ENCODE measurements around the gene UBASH3A.

DNA sequence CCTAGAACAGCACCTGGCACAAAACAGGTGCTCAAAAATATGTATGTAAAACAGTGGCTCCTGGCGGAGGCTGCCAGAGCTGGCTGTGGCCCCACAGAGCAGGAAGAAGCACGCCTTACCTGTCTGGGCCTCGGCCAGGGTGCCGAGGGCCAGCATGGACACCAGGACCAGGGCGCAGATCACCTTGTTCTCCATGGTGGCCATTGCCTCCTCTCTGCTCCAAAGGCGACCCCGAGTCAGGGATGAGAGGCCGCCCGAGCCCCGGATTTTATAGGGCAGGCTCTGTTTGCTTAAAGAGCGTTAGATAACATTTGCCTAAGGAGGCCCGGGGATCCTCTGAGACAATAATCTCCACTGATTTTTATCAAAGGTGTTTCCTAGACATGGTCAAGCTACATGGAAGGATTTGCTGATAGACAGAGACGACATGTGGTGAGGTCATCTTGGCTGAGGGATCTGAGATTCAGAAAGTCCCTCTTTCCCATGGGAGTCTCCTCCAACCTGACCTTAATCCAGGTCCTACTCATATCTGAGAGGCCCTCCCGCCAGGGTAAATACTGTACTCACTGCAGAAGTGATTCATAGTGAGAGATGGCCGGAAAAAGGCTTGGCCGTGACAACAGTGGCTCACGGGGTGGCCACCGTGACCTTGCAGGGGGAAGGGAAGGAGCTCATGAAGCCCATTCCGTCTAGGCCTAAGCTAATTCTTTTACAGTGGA is 37.3 kb upstream of the UBASH3A start, which contains the start of gene TFF1:
- TF ChIP-seq, protein P1, sequence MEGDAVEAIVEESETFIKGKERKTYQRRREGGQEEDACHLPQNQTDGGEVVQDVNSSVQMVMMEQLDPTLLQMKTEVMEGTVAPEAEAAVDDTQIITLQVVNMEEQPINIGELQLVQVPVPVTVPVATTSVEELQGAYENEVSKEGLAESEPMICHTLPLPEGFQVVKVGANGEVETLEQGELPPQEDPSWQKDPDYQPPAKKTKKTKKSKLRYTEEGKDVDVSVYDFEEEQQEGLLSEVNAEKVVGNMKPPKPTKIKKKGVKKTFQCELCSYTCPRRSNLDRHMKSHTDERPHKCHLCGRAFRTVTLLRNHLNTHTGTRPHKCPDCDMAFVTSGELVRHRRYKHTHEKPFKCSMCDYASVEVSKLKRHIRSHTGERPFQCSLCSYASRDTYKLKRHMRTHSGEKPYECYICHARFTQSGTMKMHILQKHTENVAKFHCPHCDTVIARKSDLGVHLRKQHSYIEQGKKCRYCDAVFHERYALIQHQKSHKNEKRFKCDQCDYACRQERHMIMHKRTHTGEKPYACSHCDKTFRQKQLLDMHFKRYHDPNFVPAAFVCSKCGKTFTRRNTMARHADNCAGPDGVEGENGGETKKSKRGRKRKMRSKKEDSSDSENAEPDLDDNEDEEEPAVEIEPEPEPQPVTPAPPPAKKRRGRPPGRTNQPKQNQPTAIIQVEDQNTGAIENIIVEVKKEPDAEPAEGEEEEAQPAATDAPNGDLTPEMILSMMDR (optimal IDR thresholded peaks at IDR 0.05 in 1 of 3, IDR thresholded peaks at IDR 0.05 in 1 of 3, conservative IDR thresholded peaks at IDR 0.05 in 1 of 3; ENCODE audit: extremely low read depth in 1 of 3, insufficient read depth in 2 of 3, low read length in 3 of 3): no peak
- no peak for TF ChIP-seq EZH2 (IDR thresholded peaks at IDR 0.05; ENCODE audit: low read length)
